HepG2 (cell line): Measurements from ENCODE around the gene TYMP. TPM values are rescaled to one million over a fixed set of nuclear protein-coding genes. Genes with fewer than 3 reads are reported as not detected.

ENCODE experiments used
- AGO1 ChIP-seq: fragments of 200-400 bp; formaldehyde crosslinking; IDR thresholded peaks from 2 replicates; pipeline ENCODE4 v1.6.1; 2017; ENCODE audit warnings: mild to moderate bottlenecking, low read depth, low read length, moderate library complexity; ENCODE audit not compliant: poor library complexity, severe bottlenecking
- GATAD1 ChIP-seq: IDR thresholded peaks from 2 replicates; pipeline ENCODE4 v1.6.1; 2016; ENCODE audit warnings: missing genetic modification reagents, missing compliant biosample characterization
- MEF2D ChIP-seq: sonication (generic); formaldehyde crosslinking; IDR thresholded peaks from 2 replicates; pipeline ENCODE4 v1.5.1; 2020; ENCODE audit warnings: mild to moderate bottlenecking, missing genetic modification reagents
- MTA1 ChIP-seq: sonication (generic); formaldehyde crosslinking; IDR thresholded peaks from 2 replicates; pipeline ENCODE4 v1.4.0; 2020; ENCODE audit warnings: missing genetic modification reagents, mild to moderate bottlenecking, borderline replicate concordance
- MTA3 ChIP-seq: sonication (generic); formaldehyde crosslinking; IDR thresholded peaks from 2 replicates; pipeline ENCODE4 v1.4.0; 2020; ENCODE audit warnings: missing genetic modification reagents
- POLR2AphosphoS5 ChIP-seq: IDR thresholded peaks from 2 replicates; pipeline ENCODE4 v1.6.1; 2012; ENCODE audit warnings: low read depth, low read length
- RELA ChIP-seq: sonication (generic); formaldehyde crosslinking; IDR thresholded peaks from 2 replicates; pipeline ENCODE4 v1.4.0; 2020; ENCODE audit warnings: missing genetic modification reagents
- SATB2 ChIP-seq: sonication (generic); formaldehyde crosslinking; IDR thresholded peaks from 2 replicates; pipeline ENCODE4 v1.5.0; 2020; ENCODE audit warnings: missing genetic modification reagents
- SMAD3 ChIP-seq: sonication (generic); formaldehyde crosslinking; IDR thresholded peaks from 2 replicates; pipeline ENCODE4 v1.4.0; 2020; ENCODE audit warnings: missing genetic modification reagents
- ZBTB8A ChIP-seq: sonication (generic); formaldehyde crosslinking; IDR thresholded peaks from 2 replicates; pipeline ENCODE4 v1.4.0; 2020; ENCODE audit warnings: mild to moderate bottlenecking, low read depth, missing genetic modification reagents, borderline replicate concordance
- polyA plus RNA-seq, 8 experiments: library from polyadenylated mRNA; depleted of rRNA in 3 of 8; stranded (reverse) in 7 of 8; unstranded in 1 of 8; fragments of >200 nt; fragmentation: Illumina TruSeq in 4 of 8; extraction: Trizol in 4 of 8; gene quantifications; 2 replicates each; pipeline versions ENCODE4 v1.2.1 to v1.2.3, GENCODE V29; 2011 to 2016; ENCODE audit warnings: low read depth in 4 of 8, missing spikeins in 1 of 8, mixed read lengths in 1 of 8; ENCODE audit not compliant: insufficient read depth in 1 of 8
- total RNA-seq, 5 experiments: library from RNA; depleted of rRNA; stranded (reverse); fragments of >200 nt; fragmentation: Illumina TruSeq; extraction: Trizol; gene quantifications; 2 replicates each; pipeline ENCODE4 v1.2.3, GENCODE V29; 2016; ENCODE audit warnings: low read depth in 1 of 5
- TF ChIP-seq, protein P1 (sequence below): sonication (generic); IDR thresholded peaks from 2 replicates; pipeline ENCODE4 v1.6.1; 2016; ENCODE audit warnings: low read depth, borderline replicate concordance
- TF ChIP-seq, protein P2 (sequence below): IDR thresholded peaks from 2 replicates; pipeline ENCODE4 v1.6.1; 2016
- TF ChIP-seq, protein P3 (sequence below): sonication (generic); formaldehyde crosslinking; IDR thresholded peaks from 2 replicates; pipeline ENCODE4 v1.4.0; 2020; ENCODE audit warnings: mild to moderate bottlenecking, missing genetic modification reagents
- TF ChIP-seq, protein P4 (sequence below): sonication (generic); formaldehyde crosslinking; IDR thresholded peaks from 2 replicates; pipeline ENCODE4 v1.9.0; 2021; ENCODE audit warnings: missing genetic modification reagents, mild to moderate bottlenecking, borderline replicate concordance
- TF ChIP-seq, protein P5 (sequence below): sonication (generic); formaldehyde crosslinking; IDR thresholded peaks from 2 replicates; pipeline ENCODE4 v1.4.0; 2020; ENCODE audit warnings: low read depth, mild to moderate bottlenecking, missing genetic modification reagents

Gene TYMP
- total and polyA plus RNA-seq, 2 of the 13 experiments (the other 11 are each of a cell fraction or from before 2014, with no cell fraction given): 3.9 to 4.3 TPM

DNA sequence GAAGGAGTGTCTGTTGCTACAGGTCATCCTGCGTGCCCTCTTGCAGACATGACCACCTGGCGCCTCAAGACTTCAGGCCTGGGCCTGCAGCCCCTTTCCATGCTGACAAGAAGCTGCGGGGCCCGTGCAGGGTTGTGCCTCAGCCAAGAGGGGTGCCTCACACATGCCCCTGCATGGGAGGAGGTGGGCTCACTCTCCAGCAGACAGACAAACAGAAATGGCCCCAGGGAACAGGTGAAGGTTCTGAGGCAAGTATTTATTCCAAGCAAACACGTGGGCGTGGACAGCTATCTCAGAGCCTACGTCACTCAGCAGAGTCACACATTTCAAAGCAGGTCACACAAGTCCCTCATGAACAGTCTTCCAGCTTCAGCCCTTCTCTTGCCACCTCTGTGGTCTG lies 38.8 kb upstream of the TYMP start (continued):
- TF ChIP-seq, protein P1, sequence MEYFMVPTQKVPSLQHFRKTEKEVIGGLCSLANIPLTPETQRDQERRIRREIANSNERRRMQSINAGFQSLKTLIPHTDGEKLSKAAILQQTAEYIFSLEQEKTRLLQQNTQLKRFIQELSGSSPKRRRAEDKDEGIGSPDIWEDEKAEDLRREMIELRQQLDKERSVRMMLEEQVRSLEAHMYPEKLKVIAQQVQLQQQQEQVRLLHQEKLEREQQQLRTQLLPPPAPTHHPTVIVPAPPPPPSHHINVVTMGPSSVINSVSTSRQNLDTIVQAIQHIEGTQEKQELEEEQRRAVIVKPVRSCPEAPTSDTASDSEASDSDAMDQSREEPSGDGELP: no peak
- TF ChIP-seq MTA1 (CRISPR knock-in tag) (0 out of 2 replicates have a peak, but pooled peaks have one; percentile 29), SATB2 (CRISPR knock-in tag) (no peak), RELA (CRISPR knock-in tag) (no peak), POLR2AphosphoS5 (0 out of 2 replicates have a peak, but pooled peaks have one; percentile 45), AGO1 (no peak), ZBTB8A (CRISPR knock-in tag) (no peak), SMAD3 (no peak), MTA3 (CRISPR knock-in tag) (no peak), GATAD1 (CRISPR knock-in tag) (0 out of 2 replicates have a peak, but pooled peaks have one; percentile 8), MEF2D (CRISPR knock-in tag) (0 out of 2 replicates have a peak, but pooled peaks have one; percentile 6)
- TF ChIP-seq, protein P2, sequence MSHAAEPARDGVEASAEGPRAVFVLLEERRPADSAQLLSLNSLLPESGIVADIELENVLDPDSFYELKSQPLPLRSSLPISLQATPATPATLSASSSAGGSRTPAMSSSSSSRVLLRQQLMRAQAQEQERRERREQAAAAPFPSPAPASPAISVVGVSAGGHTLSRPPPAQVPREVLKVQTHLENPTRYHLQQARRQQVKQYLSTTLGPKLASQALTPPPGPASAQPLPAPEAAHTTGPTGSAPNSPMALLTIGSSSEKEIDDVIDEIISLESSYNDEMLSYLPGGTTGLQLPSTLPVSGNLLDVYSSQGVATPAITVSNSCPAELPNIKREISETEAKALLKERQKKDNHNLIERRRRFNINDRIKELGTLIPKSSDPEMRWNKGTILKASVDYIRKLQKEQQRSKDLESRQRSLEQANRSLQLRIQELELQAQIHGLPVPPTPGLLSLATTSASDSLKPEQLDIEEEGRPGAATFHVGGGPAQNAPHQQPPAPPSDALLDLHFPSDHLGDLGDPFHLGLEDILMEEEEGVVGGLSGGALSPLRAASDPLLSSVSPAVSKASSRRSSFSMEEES (CRISPR knock-in tag): no peak
- TF ChIP-seq, protein P3, sequence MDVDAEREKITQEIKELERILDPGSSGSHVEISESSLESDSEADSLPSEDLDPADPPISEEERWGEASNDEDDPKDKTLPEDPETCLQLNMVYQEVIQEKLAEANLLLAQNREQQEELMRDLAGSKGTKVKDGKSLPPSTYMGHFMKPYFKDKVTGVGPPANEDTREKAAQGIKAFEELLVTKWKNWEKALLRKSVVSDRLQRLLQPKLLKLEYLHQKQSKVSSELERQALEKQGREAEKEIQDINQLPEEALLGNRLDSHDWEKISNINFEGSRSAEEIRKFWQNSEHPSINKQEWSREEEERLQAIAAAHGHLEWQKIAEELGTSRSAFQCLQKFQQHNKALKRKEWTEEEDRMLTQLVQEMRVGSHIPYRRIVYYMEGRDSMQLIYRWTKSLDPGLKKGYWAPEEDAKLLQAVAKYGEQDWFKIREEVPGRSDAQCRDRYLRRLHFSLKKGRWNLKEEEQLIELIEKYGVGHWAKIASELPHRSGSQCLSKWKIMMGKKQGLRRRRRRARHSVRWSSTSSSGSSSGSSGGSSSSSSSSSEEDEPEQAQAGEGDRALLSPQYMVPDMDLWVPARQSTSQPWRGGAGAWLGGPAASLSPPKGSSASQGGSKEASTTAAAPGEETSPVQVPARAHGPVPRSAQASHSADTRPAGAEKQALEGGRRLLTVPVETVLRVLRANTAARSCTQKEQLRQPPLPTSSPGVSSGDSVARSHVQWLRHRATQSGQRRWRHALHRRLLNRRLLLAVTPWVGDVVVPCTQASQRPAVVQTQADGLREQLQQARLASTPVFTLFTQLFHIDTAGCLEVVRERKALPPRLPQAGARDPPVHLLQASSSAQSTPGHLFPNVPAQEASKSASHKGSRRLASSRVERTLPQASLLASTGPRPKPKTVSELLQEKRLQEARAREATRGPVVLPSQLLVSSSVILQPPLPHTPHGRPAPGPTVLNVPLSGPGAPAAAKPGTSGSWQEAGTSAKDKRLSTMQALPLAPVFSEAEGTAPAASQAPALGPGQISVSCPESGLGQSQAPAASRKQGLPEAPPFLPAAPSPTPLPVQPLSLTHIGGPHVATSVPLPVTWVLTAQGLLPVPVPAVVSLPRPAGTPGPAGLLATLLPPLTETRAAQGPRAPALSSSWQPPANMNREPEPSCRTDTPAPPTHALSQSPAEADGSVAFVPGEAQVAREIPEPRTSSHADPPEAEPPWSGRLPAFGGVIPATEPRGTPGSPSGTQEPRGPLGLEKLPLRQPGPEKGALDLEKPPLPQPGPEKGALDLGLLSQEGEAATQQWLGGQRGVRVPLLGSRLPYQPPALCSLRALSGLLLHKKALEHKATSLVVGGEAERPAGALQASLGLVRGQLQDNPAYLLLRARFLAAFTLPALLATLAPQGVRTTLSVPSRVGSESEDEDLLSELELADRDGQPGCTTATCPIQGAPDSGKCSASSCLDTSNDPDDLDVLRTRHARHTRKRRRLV: no peak
- TF ChIP-seq, protein P4, sequence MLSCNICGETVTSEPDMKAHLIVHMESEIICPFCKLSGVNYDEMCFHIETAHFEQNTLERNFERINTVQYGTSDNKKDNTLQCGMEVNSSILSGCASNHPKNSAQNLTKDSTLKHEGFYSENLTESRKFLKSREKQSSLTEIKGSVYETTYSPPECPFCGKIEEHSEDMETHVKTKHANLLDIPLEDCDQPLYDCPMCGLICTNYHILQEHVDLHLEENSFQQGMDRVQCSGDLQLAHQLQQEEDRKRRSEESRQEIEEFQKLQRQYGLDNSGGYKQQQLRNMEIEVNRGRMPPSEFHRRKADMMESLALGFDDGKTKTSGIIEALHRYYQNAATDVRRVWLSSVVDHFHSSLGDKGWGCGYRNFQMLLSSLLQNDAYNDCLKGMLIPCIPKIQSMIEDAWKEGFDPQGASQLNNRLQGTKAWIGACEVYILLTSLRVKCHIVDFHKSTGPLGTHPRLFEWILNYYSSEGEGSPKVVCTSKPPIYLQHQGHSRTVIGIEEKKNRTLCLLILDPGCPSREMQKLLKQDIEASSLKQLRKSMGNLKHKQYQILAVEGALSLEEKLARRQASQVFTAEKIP (CRISPR knock-in tag): no peak
- TF ChIP-seq, protein P5, sequence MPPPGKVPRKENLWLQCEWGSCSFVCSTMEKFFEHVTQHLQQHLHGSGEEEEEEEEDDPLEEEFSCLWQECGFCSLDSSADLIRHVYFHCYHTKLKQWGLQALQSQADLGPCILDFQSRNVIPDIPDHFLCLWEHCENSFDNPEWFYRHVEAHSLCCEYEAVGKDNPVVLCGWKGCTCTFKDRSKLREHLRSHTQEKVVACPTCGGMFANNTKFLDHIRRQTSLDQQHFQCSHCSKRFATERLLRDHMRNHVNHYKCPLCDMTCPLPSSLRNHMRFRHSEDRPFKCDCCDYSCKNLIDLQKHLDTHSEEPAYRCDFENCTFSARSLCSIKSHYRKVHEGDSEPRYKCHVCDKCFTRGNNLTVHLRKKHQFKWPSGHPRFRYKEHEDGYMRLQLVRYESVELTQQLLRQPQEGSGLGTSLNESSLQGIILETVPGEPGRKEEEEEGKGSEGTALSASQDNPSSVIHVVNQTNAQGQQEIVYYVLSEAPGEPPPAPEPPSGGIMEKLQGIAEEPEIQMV (CRISPR knock-in tag): no peak
